Dendritic cell treated with granulocyte-macrophage colony-stimulating factor and Interleukin-4, amounts not matched to agents 40 ng/mL and 50 ng/mL, for 4 days (primary cell): ENCODE data around the gene ZNF649.
"Not testable (repeated sequence)": the region's sequence is repeated elsewhere in the genome, so short reads cannot be mapped to it uniquely, and the experiment has no call there.

Source experiments
- H3K27ac Mint-ChIP-seq: one replicate; pipeline ENCODE4 v1.8.0; 2022; ENCODE audit warnings: mild to moderate bottlenecking, mixed read lengths
- H3K27me3 Mint-ChIP-seq: one replicate; pipeline ENCODE4 v1.8.0; 2022; ENCODE audit warnings: mild to moderate bottlenecking, mixed read lengths
- H3K36me3 Mint-ChIP-seq: one replicate; pipeline ENCODE4 v1.8.0; 2022; ENCODE audit warnings: low read depth, mixed read lengths
- H3K4me1 Mint-ChIP-seq: one replicate; pipeline ENCODE4 v1.8.0; 2022; ENCODE audit warnings: low read depth, mixed read lengths
- H3K4me3 Mint-ChIP-seq: one replicate; pipeline ENCODE4 v1.8.0; 2022; ENCODE audit warnings: mild to moderate bottlenecking, moderate library complexity, mixed read lengths
- H3K9me3 Mint-ChIP-seq: one replicate; pipeline ENCODE4 v1.8.0; 2022; ENCODE audit warnings: mixed read lengths
- intact Hi-C: fragments of 100-400 bp; cut with micrococcal nuclease; formaldehyde crosslinking; loops from one replicate; pipeline ENCODE4 v1.15.0; 2022

ZNF649 gene

DNA sequence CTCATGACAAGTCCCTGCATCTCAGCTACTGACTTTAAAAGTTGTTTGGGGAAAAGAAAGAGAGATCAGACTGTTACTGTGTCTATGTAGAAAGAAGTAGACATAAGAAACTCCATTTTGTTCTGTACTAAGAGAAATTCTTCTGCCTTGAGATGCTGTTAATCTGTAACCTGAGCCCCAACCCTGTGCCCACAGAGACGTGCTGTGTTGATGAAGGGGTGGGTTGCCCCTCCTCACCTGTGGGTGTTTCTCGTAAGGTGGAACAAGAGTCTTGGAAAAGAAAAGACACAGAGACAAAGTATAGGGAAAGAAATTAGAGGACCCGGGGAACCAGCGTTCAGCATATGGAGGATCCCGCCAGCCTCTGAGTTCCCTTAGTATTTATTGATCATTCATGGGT lies 3.2 kb upstream of the ZNF649 start:
- H3K36me3 Mint-ChIP-seq: peaks cover 39% of the 10 kb centered on the region
- peaks cover 27% of the 10 kb centered on the region for H3K27me3 Mint-ChIP-seq
- intact Hi-C loops, H3K4me3 Mint-ChIP-seq, H3K27ac Mint-ChIP-seq: not testable (repeated sequence)
- peaks cover 13% of the 10 kb centered on the region for H3K4me1 Mint-ChIP-seq
- H3K9me3 Mint-ChIP-seq: peaks cover 83% of the 10 kb centered on the region

DNA sequence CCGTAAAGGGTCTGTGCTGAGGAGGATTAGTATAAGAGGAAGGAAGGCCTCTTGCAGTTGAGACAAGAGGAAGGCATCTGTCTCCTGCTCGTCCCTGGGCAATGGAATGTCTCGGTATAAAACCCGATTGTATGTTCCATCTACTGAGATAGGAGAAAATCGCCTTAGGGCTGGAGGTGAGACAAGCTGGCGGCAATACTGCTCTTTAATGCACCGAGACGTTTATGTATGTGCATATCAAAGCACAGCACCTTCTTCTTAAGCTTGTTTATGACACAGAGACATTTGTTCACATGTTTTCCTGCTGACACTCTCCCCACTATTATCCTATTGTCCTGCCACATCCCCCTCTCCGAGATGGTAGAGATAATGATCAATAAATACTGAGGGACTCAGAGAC lies 1.3 kb upstream of the ZNF649 start:
- intact Hi-C loops, H3K4me3 Mint-ChIP-seq, H3K27ac Mint-ChIP-seq: not testable (repeated sequence)
- peaks cover 27% of the 10 kb centered on the region for H3K27me3 Mint-ChIP-seq
- H3K9me3 Mint-ChIP-seq: peaks cover 81% of the 10 kb centered on the region
- H3K36me3 Mint-ChIP-seq: peaks cover 57% of the 10 kb centered on the region
- H3K4me1 Mint-ChIP-seq: peaks cover 17% of the 10 kb centered on the region

DNA sequence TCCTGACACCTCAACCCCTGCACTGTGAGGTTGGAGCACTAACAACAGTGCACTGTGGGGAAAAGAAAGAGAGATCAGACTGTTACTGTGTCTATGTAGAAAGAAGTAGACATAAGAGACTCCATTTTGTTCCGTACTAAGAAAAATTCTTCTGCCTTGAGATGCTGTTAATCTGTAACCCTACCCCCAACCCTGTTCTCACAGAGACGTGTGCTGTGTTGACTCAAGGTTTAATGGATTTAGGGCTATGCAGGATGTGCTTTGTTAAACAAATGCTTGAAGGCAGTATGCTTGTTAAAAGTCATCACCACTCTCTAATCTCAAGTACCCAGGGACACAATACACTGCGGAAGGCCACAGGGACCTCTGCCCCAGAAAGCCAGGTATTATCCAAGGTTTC lies 822 bp upstream of the ZNF649 start:
- peaks cover 62% of the 10 kb centered on the region for H3K36me3 Mint-ChIP-seq
- intact Hi-C loops: loop anchor here (1.0 kb wide), 1 partner anchor 22 kb away; the partner anchor contains the start of gene ZNF613

DNA sequence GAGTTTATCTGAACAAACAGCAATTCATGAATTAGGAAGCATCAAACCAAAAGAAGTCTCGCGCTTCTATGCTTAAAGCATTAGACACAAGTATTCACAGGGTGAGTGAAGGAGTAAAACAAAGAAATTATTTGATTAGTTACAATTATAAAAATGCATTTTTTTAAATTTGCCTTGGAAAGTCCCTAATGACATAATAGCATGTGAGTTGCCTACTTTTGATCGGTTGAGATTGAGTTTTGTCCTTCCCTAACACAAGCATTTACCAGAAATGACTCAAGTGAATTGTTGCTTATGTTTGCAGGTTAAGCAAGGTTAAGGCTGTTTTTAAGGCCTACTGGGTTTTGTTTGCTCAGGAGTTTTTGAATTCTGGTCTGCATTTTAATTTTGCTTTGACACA lies 389 bp upstream of the ZNF649 start:
- Mint-ChIP-seq H3K36me3 (peaks cover 66% of the 10 kb centered on the region), H3K9me3 (peaks cover 81% of the 10 kb centered on the region)
- intact Hi-C loops: loop anchor here (1.0 kb wide), 1 partner anchor 22 kb away; the partner anchor contains the start of gene ZNF613

More for the DNA sequence above, 822 bp upstream of the ZNF649 start:
- not testable (repeated sequence) for H3K4me3 Mint-ChIP-seq, H3K27ac Mint-ChIP-seq
- Mint-ChIP-seq H3K4me1 (peaks cover 18% of the 10 kb centered on the region), H3K27me3 (peaks cover 27% of the 10 kb centered on the region), H3K9me3 (peaks cover 81% of the 10 kb centered on the region)

DNA sequence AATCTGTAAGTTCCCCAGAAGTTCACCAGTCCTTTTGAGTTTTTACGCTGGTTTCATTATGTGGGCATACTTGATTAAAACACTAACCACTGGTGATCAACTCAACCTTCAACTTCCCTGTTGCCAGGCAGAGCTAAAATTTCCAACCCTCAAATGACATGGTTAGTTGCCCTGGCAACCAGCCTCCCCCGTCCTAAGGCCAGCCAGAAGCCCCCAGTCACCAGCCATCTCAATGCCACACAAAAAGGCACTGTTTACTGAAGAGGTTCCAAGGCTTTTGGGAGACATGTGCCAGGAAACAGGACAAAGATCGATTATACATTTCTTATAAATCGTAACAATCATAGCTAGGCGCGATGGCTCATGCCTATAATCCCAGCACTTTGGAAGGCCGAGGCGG lies 1.6 kb downstream of the ZNF649 start:
- no peak overlapping the region for H3K27ac Mint-ChIP-seq
- intact Hi-C loops: no loop called here
- peaks cover 75% of the 10 kb centered on the region for H3K9me3 Mint-ChIP-seq
- peaks cover 24% of the 10 kb centered on the region for H3K4me1 Mint-ChIP-seq
- H3K36me3 Mint-ChIP-seq: peaks cover 87% of the 10 kb centered on the region
- H3K4me3 Mint-ChIP-seq: peak overlapping the region; percentile 95
- peaks cover 23% of the 10 kb centered on the region for H3K27me3 Mint-ChIP-seq

More for the DNA sequence above, 389 bp upstream of the ZNF649 start:
- Mint-ChIP-seq H3K4me3 (peak overlapping the region; percentile 95), H3K4me1 (peaks cover 23% of the 10 kb centered on the region), H3K27ac (peak overlapping the region; percentile 96), H3K27me3 (peaks cover 27% of the 10 kb centered on the region)

DNA sequence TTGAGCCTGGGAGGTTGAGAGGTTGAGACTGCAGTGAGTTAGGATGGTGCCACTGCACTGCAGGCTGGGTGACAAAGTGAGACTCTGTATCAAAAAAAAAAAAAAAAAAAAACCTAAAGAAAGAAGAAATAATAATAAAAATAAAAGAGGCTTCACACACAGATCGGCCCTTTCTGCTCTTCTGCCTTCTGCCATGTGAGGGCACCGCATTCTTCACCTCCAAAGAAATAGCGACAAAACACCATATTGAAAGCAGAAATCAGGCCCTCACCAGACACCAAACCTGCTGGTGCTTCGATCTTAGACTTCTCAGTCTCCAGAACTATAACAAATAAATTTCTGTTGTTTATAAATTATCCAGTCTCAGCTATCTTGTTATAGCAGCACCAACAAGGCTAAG lies 3.0 kb downstream of the ZNF649 start:
- Mint-ChIP-seq H3K36me3 (peaks cover 95% of the 10 kb centered on the region), H3K9me3 (peaks cover 70% of the 10 kb centered on the region), H3K4me3 (no peak overlapping the region), H3K27me3 (peaks cover 10% of the 10 kb centered on the region), H3K4me1 (peaks cover 24% of the 10 kb centered on the region), H3K27ac (no peak overlapping the region)
- intact Hi-C loops: no loop called here

DNA sequence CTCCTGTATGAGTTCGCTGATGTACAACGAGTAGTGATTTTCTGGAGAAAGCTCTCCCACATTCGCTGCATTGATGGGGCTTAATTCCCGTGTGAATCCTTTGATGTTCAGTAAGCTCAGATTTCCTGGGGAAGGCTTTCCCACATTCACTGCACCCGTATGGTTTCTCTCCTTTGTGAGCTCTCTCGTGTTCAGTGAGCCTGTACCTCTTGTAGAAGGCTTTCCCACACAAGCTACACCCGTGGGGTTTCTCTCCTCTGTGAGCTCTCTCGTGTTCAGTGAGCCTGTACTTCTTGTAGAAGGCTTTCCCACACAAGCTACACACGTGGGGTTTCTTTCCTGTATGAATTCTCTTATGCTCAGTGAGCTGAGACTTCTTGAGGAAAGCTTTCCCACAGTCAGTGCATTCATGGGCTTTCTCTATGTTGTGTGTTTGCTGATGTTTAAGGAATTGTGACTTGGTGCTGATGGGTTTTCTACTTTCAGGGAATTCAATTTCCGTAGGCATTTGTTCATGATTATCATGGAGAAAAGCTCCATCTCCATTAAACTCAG lies 13.5 kb downstream of the ZNF649 start:
- Mint-ChIP-seq H3K27me3 (no peaks in the 10 kb centered on the region), H3K27ac (no peak overlapping the region), H3K36me3 (peaks cover 97% of the 10 kb centered on the region), H3K4me3 (no peak overlapping the region), H3K4me1 (peaks cover 5% of the 10 kb centered on the region), H3K9me3 (peaks cover 92% of the 10 kb centered on the region)
- intact Hi-C loops: no loop called here

DNA sequence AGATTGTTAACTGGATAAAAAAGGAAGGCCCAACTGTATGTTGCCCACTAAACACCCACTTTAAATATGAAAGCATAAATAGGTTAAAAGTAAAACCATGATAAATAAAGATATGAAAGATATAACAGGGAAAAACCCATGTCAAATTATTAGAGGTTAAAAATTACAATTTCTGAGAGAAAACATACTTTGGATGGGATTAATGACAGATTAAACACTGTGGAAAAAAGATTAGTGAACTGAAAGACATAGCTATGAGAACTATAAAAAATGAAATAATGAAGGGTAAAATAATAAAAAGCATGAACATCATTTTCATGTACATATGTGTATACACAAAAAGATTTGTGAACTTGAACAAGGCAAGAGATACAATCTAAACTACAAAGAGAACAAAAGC lies 14.9 kb downstream of the ZNF649 start:
- intact Hi-C loops: loop anchor here (5.0 kb wide), 1 partner anchor 42 kb away; no protein-coding TSS in a partner anchor
- Mint-ChIP-seq H3K36me3 (peaks cover 92% of the 10 kb centered on the region), H3K27ac (no peak overlapping the region), H3K9me3 (peaks cover 90% of the 10 kb centered on the region), H3K4me3 (no peak overlapping the region), H3K27me3 (no peaks in the 10 kb centered on the region), H3K4me1 (peaks cover 5% of the 10 kb centered on the region)

DNA sequence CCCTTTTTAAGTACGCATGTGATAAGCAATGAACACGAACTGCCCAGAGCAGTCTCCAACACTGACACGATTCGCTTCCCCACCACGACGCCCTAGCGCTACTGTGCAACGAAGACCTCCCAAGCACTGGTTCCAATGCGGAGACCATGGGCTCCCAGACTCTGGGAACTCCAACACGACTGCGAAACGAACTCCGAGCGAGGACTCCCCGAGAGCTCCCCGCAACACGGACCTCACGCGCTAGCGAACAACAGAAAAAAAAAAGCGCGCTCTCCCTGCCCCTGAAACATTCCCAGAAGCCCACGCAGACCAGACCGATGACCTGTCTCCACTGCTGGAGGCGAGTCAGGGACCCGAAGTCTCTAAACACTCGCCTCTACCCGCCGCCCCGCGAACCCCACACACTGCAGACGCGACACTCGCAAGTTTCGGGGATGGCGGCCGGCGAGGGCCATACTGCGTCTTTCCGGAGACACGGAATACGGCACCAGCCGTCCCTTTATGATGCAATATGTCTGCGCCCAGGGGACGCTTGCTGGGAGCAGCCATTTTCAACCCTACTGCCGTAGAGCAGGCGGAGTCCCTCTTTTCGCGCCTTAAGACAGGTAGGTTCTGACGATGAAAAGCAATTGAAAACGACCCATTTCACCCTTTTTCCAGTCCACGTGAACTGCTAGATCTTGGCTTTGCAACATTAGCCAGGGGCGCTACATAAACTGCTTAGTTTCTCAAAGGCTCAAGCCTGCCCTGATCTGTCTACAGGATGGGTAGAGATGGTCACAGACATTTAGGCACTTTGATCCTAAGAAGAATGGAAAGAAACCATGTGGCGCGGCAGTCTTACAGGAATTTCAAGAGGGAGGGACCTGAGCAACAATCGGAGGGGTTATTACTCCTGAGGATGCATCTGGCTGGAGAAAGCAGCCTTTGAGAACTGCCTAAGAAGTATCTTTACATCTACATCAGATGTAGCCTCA lies 17.0 kb downstream of the ZNF649 start, which contains the start of gene ZNF577:
Gene ZNF577 (minus strand): TSS at position 430 of the 977 bp plus-strand sequence. CDS start 7,569 bp downstream, outside the sequence.
- peak within 1 kb of the TSS; percentile 95 for H3K4me3 Mint-ChIP-seq
- H3K27me3 Mint-ChIP-seq: no peaks in the 10 kb centered on the region
- peaks cover 87% of the 10 kb centered on the region for H3K36me3 Mint-ChIP-seq
- peaks cover 5% of the 10 kb centered on the region for H3K4me1 Mint-ChIP-seq
- peaks cover 85% of the 10 kb centered on the region for H3K9me3 Mint-ChIP-seq
- peak within 1 kb of the TSS; percentile 98 for H3K27ac Mint-ChIP-seq
- intact Hi-C loops: loop anchor here (5.0 kb wide), 1 partner anchor 44 kb away; no protein-coding TSS in a partner anchor

DNA sequence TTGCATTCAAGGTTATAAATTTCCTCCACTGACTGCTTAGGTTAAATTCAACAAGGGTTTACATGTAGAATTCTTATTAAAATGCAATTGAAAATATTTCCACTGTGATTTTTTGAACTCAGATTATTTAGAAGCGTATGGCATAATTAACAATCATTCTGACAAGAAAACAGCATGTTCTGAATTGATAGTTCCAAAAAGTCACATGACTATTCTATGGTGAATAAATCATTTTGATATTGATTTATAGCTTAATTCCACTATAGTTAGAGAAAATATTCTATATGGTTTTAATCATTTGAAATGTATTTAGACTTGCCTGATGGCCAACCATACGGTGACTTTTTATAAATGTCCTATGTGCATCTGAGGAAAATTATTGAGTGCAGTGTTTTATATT lies 20.1 kb downstream of the ZNF649 start:
- peaks cover 86% of the 10 kb centered on the region for H3K9me3 Mint-ChIP-seq
- no peaks in the 10 kb centered on the region for H3K27me3 Mint-ChIP-seq
- peaks cover 87% of the 10 kb centered on the region for H3K36me3 Mint-ChIP-seq
- no peak overlapping the region for H3K4me3 Mint-ChIP-seq
- H3K4me1 Mint-ChIP-seq: peaks cover 5% of the 10 kb centered on the region
- H3K27ac Mint-ChIP-seq: no peak overlapping the region
- intact Hi-C loops: loop anchor here (5.0 kb wide), 1 partner anchor 48 kb away; no protein-coding TSS in a partner anchor

DNA sequence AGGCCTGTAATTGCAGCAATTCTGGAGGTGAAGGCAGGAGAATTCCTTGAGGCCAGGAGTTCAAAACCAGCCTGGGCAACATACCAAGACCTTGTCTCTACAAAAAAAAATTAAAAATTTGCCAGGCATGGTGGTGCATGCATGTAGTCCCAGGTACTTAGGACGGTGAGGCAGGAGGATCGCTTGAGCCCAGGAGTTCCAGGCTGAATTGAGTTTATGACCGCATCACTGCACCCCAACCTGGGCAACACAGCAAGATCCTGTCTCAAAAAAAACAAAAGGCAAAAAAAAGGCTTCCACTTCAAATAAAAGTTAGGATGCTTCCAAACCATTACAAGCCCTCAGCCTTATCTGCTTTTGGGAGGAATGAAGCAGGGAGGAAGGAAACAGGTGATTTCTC lies 22.3 kb downstream of the ZNF649 start:
- H3K4me3 Mint-ChIP-seq: no peak overlapping the region
- no peaks in the 10 kb centered on the region for H3K27me3 Mint-ChIP-seq
- H3K27ac Mint-ChIP-seq: no peak overlapping the region
- peaks cover 85% of the 10 kb centered on the region for H3K9me3 Mint-ChIP-seq
- H3K4me1 Mint-ChIP-seq: no peaks in the 10 kb centered on the region
- intact Hi-C loops: no loop called here
- peaks cover 88% of the 10 kb centered on the region for H3K36me3 Mint-ChIP-seq

DNA sequence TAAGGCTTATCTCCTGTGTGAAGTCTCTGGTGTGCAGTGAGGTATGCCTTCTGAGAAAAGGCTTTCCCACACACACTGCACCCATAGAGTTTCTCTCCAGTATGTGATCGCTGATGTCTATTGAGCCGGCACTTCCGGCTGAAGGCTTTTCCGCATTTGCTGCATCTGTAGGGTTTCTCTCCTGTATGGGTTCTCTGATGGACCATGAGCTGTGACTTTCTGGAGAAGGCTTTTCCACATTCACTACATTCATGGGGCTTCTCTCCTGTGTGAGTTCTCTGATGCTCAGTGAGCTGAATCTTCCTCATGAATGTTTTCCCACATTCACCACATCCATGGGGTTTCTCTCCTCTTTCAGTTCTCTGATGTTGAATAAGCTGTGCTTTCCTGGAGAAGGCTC lies 31.7 kb downstream of the ZNF649 start:
- H3K27ac Mint-ChIP-seq: no peak overlapping the region
- H3K27me3 Mint-ChIP-seq: no peaks in the 10 kb centered on the region
- no peak overlapping the region for H3K4me3 Mint-ChIP-seq
- intact Hi-C loops: no loop called here
- H3K9me3 Mint-ChIP-seq: peaks cover 100% of the 10 kb centered on the region
- no peaks in the 10 kb centered on the region for H3K4me1 Mint-ChIP-seq
- H3K36me3 Mint-ChIP-seq: peaks cover 62% of the 10 kb centered on the region

DNA sequence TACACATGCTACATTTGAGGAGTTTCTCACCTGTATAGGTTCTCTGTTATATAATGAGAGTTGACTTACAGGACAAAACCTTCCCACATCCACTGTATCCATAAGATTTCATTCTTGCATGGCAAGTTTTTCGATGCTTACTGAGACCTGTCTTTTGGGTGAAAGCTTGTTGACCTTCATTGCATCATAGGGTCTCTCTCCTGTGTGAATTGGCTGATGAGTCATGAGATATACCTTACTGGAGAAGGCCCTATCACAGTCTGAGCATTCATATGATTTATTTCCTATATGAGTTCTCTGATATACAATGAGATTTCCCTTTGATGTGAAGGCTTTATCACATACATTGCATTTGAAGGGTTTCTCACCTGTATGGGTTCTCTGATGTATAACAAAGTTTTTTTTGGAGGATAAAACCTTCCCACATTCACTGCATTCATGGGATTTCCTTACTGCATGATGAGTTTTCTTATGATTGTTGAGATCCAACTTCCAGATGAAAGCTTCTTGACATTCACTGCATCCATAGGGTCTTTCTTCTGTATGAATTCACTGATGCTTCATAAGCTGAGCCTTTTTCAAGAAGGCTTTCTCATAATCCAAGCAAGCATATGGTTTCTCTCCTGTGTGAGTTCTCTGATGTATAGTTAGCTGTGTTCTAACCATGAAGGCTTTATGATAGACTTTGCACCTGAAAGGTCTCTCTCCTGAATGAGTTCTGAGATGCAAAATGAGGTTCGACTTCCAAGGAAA lies 42.8 kb downstream of the ZNF649 start:
- Mint-ChIP-seq H3K4me1 (no peaks in the 10 kb centered on the region), H3K27ac (no peak overlapping the region), H3K4me3 (no peak overlapping the region), H3K27me3 (no peaks in the 10 kb centered on the region), H3K9me3 (peaks cover 91% of the 10 kb centered on the region), H3K36me3 (peaks cover 24% of the 10 kb centered on the region)
- intact Hi-C loops: no loop called here
